ENCODE results near the gene PDE4D. TPM values are rescaled to one million over a fixed set of nuclear protein-coding genes. Genes with fewer than 3 reads are reported as not detected.
A peak's percentile ranks its signal among the peaks of the same experiment; 100 is the strongest.

Gene PDE4D
- total RNA-seq, 1 donor from 2014 or later, result 46.9 TPM

- no peak for DNase-seq (ENCODE audit: low spot score)
Measured at GRCh38 chr5:59218424-59219045, 675.0 kb downstream of the PDE4D start.

DNA sequence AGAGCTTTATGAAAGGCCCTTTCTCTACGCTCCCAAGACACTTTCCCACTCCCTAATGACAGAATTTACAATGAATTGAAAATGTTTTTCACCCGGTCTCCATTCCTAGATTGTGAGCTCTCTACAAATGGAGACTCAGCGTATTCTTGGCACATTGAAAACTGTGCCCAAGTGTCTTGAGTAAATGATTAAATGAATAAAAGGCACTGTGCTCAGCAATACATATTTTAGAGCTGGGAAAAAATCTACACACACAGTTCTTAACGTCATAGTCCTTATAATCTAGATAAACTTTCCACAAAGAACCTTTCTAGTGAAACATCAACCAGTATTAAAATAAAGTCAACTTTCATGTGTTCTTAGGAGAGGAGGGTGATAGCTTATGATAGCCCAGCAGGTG lies 676.7 kb downstream of the PDE4D start:
- DNase-seq (ENCODE audit: low spot score), result no peak

DNA sequence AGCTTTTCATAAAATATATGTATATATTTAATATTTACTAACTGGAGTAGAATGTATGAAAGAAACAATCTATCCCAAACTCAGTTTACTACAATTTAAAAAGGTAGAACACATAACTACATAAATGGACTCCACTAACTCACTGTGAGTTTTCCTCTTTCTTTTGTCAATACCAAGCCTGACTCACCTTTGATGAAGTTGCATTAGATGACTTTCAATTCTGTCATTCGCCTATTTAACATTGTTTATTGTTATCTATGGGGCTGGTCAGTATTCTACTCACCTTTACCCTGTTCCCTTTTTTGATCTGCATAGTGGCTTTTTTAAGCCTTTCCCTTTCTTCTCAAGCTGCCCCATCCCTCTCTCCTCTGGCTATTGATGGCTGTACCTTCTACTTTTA lies 680.9 kb downstream of the PDE4D start:
- no peak for DNase-seq (ENCODE audit: low spot score)

DNA sequence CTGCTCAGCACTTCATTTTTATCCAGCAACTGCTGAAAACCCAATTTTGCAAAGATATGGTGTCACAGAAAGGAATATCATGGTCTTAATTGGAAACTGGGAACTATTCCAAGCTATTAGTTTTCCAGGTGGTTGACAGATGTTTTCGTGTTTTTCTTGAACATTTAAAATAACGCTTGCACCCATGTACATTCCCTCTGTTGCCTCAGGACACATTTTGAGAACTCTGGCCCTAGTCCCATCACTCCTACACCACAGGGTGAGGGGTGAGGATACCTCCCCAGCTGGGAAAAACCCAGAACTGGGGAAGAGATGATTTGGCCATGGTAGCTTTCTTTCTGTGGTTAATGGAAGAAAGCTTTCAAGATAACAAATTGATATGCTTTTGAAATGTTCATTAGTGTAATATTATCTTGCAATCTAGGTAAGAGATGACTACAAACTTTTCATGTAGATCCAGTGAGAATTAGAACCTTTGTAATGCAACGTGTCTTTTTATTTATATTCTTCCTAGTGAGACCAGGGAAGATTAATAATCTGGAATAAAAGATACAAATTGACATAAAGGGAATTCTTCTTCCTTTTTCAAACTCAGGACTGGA lies 683.7 kb downstream of the PDE4D start:
- no peak for DNase-seq (ENCODE audit: low spot score)

DNA sequence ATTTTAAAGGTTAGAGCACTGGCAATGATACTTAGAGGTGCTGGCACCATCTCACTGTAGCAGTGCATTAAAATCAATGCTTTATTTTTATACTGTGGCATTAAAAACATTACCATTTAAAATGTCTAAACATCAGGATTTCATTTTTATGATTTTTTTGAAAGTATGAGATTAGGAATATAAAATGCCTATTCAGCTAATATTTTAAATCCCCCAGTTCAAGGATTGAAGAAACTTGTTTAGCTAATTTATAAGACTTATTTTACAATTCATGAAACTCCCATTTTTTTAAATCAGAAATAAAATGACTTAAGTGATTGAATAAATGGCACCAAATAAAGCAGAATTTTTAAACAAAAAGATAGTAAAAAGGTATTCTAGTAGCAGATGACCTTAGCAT lies 685.1 kb downstream of the PDE4D start:
- DNase-seq (ENCODE audit: low spot score), result no peak

DNA sequence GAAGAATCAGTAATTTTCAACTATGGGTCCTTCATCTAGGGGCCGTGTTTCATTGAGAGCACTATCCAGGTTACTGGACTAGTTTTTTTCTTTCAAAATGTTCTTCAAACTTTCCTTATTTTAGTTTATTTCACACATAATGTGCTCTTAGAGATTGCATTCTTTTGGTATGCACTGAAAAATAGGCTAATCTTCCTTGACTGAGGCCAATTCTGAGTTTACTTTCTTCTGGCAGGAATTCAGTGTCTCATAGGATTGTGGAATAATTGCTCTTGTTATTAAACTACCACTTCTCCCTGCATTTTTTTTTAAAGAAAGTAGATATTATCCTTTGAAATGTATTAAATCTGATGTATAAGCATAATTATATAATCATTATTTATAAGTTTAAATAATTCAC lies 686.1 kb downstream of the PDE4D start:
- DNase-seq (ENCODE audit: low spot score), result no peak

GRCh38 chr5:59206132-59206581 lies 687.4 kb downstream of the PDE4D start:
- no peak for DNase-seq (ENCODE audit: low spot score)

DNA sequence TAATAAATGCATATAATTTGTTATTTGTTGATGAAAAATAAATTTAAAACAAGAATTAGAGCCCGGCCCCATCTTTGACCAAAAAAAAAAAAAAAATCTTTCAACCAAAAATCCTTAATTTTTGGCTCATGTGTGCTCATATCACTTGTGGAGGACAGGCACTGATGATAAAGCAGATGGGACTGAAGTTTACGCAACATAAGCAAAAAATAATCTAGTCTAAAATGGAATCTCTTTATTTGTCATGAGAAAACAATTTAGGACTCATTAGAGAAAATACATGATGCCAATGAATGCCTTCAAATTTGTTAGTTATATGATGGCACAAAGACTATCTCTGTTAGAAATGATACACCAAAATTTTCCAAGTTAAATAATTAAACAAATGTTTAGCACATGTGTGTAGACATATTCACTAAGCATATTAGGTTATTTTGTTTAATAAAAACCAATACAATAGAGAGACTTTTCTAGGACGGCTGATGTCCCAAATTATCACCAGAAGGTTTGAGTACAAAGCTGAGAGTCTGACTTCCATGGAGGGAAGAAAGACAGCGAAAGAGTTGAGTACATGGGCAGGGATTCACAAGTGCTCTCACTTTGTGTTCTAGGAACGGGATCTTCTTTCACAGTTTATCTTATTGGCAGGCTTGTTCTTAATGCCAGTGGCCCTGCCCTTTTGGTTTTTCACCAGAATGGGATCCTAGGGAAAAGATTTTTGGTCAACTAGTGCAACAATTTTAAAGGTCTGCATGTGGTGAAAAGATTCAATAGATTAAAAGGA lies 689.2 kb downstream of the PDE4D start:
- DNase-seq (ENCODE audit: low spot score), result no peak

DNA sequence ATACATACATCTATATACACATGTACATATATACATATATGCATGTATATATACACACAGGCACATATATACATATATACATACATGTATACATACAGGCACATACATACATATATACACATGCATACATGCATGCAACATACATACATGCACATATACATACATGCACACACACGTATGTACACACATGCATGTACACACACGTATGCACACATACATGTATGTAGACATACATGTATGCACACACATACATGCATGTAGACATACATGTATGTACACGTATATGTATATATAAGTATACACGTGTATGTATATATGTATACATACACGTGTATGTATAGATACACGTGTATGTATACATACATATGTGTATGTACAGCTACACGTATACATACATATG lies 693.7 kb downstream of the PDE4D start:
- no peak for DNase-seq (ENCODE audit: low spot score)

GRCh38 chr5:59198832-59199231 lies 694.7 kb downstream of the PDE4D start:
- no peak for DNase-seq (ENCODE audit: low spot score)

DNA sequence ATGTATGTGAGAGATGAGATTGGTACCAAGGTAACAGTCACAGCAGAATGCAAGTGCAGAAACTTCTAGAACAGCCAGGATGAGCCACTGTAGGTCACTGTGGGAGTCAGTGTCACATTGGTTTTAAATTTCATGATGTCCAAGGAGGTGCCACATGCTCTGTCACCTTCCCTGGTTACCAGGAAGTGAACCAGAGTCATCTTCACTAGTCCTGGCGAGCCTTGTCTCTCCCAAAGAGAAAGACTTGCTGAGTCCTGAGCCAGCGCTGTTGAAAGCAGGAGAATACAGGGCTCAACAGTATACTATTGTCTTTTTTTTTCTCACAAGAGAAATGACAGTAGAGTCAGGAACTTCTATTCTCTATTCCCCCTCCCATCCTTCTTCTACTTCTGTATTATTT lies 695.2 kb downstream of the PDE4D start:
- DNase-seq (ENCODE audit: low spot score), result no peak

- no peak for DNase-seq (ENCODE audit: low spot score)
Measured at GRCh38 chr5:59197911-59198310, 695.6 kb downstream of the PDE4D start.

- DNase-seq (ENCODE audit: low spot score), result no peak
Measured at GRCh38 chr5:59193616-59194319, 699.8 kb downstream of the PDE4D start.

- no peak for DNase-seq (ENCODE audit: low spot score)
Measured at GRCh38 chr5:59190746-59191145, 702.8 kb downstream of the PDE4D start.

DNA sequence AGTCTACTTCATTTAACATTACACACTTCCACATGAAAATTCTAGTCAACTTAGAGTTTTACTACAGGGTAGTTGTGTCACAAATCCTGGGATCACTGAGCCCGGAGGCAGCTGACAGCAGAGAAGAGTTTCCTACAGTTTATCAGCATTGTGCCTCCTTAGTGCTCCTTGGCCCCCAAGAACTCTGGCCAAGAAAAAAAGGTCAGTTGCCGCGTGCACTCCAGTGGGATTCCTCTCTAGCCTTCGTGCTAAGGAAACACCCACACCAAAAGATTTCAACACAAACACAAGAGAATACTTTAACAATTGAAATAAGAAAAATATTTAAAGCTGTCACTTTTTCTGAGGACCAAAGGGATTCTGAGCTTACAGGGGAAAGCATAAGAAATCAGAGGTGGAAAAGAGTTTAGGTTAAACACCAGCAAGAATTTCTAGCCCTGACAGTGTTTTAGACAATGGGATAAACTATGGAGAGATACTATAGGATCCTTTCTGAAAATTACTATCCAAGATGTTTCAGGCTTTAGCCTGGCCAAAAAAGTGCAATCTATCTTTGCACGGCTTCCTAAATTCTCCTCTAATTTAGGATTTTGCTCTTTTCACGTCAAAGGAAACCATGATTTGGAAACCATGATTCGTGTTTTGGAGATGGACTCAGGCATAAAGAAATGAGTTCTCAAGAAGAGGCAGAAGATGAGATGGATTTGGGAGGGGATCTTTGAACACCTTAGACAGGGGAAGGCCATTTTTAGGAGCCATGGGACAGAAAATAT lies 703.9 kb downstream of the PDE4D start:
- DNase-seq (ENCODE audit: low spot score), result no peak

- DNase-seq (ENCODE audit: low spot score), result peak; percentile 50
Measured at GRCh38 chr5:59188419-59189225, 704.9 kb downstream of the PDE4D start.

DNA sequence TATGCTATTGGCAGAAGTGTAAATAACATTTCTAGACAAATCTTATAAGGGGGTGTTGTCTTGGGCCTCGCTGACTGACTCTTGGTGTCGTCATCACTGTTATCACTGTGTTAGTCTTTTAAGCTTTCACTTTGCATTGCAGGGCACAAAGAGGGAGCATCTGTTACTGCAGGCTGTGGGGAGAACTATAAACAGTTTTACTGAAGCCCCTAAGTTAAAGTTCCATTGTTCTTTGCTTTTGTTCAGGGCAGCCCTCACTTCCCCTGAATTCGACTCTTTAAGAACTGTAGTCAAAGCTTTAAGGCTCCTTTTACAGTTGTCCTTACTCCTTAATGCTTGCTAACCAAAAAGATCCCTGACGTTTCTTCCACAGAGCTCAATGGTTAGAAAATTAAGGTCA lies 705.7 kb downstream of the PDE4D start:
- no peak for DNase-seq (ENCODE audit: low spot score)

- DNase-seq (ENCODE audit: low spot score), result no peak
Measured at GRCh38 chr5:59186623-59187022, 706.9 kb downstream of the PDE4D start.

DNA sequence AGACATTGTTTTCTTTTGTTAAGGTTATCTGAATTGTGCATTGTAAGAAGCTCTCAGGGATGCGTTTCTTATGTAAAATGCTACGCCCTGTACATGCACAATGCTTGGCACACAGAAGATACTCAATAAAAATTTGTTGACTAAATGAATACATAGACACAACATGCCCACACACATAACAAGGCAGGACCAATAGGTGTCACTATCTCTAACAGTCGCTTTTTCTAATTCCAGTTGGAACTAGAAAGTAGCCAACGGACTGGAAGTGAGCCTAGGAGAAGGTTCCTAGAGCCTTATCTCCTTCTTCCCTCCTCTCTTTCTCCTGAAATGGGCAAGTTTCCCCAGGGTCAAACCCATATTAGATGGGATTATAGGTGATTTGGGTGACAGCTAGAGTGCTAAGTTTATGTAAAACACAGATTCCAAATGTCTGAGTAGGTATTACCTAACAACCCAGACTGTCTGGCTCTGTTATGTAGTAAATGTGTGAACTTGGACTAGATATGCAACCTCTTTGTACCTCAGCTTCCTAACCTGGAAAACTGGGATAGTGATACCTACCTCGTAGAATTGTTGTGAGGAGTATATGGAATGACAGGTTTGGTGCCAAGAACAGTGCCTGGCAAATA lies 707.7 kb downstream of the PDE4D start:
- no peak for DNase-seq (ENCODE audit: low spot score)

- DNase-seq (ENCODE audit: low spot score), result no peak
Measured at GRCh38 chr5:59184769-59185168, 708.8 kb downstream of the PDE4D start.
